ENCODE results near the gene FAM9C. TPM values are rescaled to one million over a fixed set of nuclear protein-coding genes. Genes with fewer than 3 reads are reported as not detected.

Gene FAM9C
- polyA plus RNA-seq, 1 donor (not counting 4 experiments of a cell fraction or from before 2014, with no cell fraction given) = not detected

- TF ChIP-seq, protein P1, sequence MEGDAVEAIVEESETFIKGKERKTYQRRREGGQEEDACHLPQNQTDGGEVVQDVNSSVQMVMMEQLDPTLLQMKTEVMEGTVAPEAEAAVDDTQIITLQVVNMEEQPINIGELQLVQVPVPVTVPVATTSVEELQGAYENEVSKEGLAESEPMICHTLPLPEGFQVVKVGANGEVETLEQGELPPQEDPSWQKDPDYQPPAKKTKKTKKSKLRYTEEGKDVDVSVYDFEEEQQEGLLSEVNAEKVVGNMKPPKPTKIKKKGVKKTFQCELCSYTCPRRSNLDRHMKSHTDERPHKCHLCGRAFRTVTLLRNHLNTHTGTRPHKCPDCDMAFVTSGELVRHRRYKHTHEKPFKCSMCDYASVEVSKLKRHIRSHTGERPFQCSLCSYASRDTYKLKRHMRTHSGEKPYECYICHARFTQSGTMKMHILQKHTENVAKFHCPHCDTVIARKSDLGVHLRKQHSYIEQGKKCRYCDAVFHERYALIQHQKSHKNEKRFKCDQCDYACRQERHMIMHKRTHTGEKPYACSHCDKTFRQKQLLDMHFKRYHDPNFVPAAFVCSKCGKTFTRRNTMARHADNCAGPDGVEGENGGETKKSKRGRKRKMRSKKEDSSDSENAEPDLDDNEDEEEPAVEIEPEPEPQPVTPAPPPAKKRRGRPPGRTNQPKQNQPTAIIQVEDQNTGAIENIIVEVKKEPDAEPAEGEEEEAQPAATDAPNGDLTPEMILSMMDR (optimal IDR thresholded peaks at IDR 0.05 in 1 of 3, IDR thresholded peaks at IDR 0.05 in 1 of 3, conservative IDR thresholded peaks at IDR 0.05 in 1 of 3; ENCODE audit: extremely low read depth in 1 of 3, insufficient read depth in 2 of 3, low read length in 3 of 3) = no peak
- TF ChIP-seq EZH2 (IDR thresholded peaks at IDR 0.05; ENCODE audit: low read length) = no peak
- FAIRE-seq (no peak), DNase-seq (ENCODE audit: low read depth, low spot score) (no peak)
- dilution Hi-C loops (cut with MboI; ENCODE audit: extremely low pct_ligation_motif_present, low sequenced_read_pairs) = no loop called here
- Histone ChIP-seq H3K9ac (ENCODE audit: control insufficient read depth, extremely low read depth, insufficient read depth, low read length) (no peak overlapping the region), H3K27me3 (ENCODE audit: control insufficient read depth, extremely low read depth, insufficient read depth, low read length) (no peaks in the 10 kb centered on the region), H3K4me2 (ENCODE audit: control insufficient read depth, extremely low read depth, insufficient read depth, low read depth, low read length) (no peak overlapping the region), H2AFZ (ENCODE audit: control insufficient read depth, low read length) (no peak overlapping the region), H3K9me3 (ENCODE audit: control insufficient read depth, low read depth, low read length) (no peaks in the 10 kb centered on the region), H3K79me2 (ENCODE audit: control insufficient read depth, insufficient read depth, low read length) (no peaks in the 10 kb centered on the region), H3K36me3 (ENCODE audit: control insufficient read depth in 2 of 2, extremely low read depth in 1 of 2, insufficient read depth in 2 of 2, low read length in 2 of 2) (no peaks in the 10 kb centered on the region), H3K27ac (ENCODE audit: control insufficient read depth, insufficient read depth, low read length) (no peak overlapping the region), H3K4me1 (ENCODE audit: control insufficient read depth, extremely low read depth, insufficient read depth, low read length) (peaks cover 7% of the 10 kb centered on the region), H4K20me1 (ENCODE audit: control insufficient read depth, extremely low read depth, insufficient read depth, low read length) (no peaks in the 10 kb centered on the region), H3K9me1 (ENCODE audit: control insufficient read depth, extremely low read depth, insufficient read depth, low read length) (no peaks in the 10 kb centered on the region), H3K4me3 (ENCODE audit: control insufficient read depth in 2 of 3, extremely low read depth in 1 of 3, insufficient read depth in 2 of 3, low read depth in 1 of 3, low read length in 3 of 3) (no peak overlapping the region)
Observed at GRCh38 chrX:13086076-13086475, 41.7 kb upstream of the FAM9C start.

GRCh38 chrX:13085526-13085925 is 41.1 kb upstream of the FAM9C start:
- Histone ChIP-seq H3K27ac (ENCODE audit: control insufficient read depth, insufficient read depth, low read length) (no peak overlapping the region), H3K4me2 (ENCODE audit: control insufficient read depth, extremely low read depth, insufficient read depth, low read depth, low read length) (no peak overlapping the region), H4K20me1 (ENCODE audit: control insufficient read depth, extremely low read depth, insufficient read depth, low read length) (no peaks in the 10 kb centered on the region), H3K4me1 (ENCODE audit: control insufficient read depth, extremely low read depth, insufficient read depth, low read length) (peaks cover 7% of the 10 kb centered on the region), H3K9ac (ENCODE audit: control insufficient read depth, extremely low read depth, insufficient read depth, low read length) (no peak overlapping the region), H3K9me3 (ENCODE audit: control insufficient read depth, low read depth, low read length) (no peaks in the 10 kb centered on the region), H3K27me3 (ENCODE audit: control insufficient read depth, extremely low read depth, insufficient read depth, low read length) (no peaks in the 10 kb centered on the region), H3K79me2 (ENCODE audit: control insufficient read depth, insufficient read depth, low read length) (no peaks in the 10 kb centered on the region), H3K4me3 (ENCODE audit: control insufficient read depth in 2 of 3, extremely low read depth in 1 of 3, insufficient read depth in 2 of 3, low read depth in 1 of 3, low read length in 3 of 3) (no peak overlapping the region), H2AFZ (ENCODE audit: control insufficient read depth, low read length) (no peak overlapping the region), H3K36me3 (ENCODE audit: control insufficient read depth in 2 of 2, extremely low read depth in 1 of 2, insufficient read depth in 2 of 2, low read length in 2 of 2) (no peaks in the 10 kb centered on the region), H3K9me1 (ENCODE audit: control insufficient read depth, extremely low read depth, insufficient read depth, low read length) (no peaks in the 10 kb centered on the region)
- no peak for FAIRE-seq
- no peak for DNase-seq (ENCODE audit: low read depth, low spot score)
- TF ChIP-seq, protein P1 (optimal IDR thresholded peaks at IDR 0.05 in 1 of 3, IDR thresholded peaks at IDR 0.05 in 1 of 3, conservative IDR thresholded peaks at IDR 0.05 in 1 of 3; ENCODE audit: extremely low read depth in 1 of 3, insufficient read depth in 2 of 3, low read length in 3 of 3) = no peak
- TF ChIP-seq EZH2 (IDR thresholded peaks at IDR 0.05; ENCODE audit: low read length) = no peak
- dilution Hi-C loops (cut with MboI; ENCODE audit: extremely low pct_ligation_motif_present, low sequenced_read_pairs) = no loop called here
